WTC11 (cell line): ENCODE data around the gene SMG1. TPM values are rescaled to one million over a fixed set of nuclear protein-coding genes. Genes with fewer than 3 reads are reported as not detected.
"Not testable (repeated sequence)": the region's sequence is repeated elsewhere in the genome, so short reads cannot be mapped to it uniquely, and the experiment has no call there.

Experiments used
- ATAC-seq: fragments of 200-7000 bp; cut with Tn5 transposase; 2 replicates; pipeline ENCODE4 v1.10.0; 2021; ENCODE audit warnings: mild to moderate bottlenecking, moderate library complexity
- CTCF ChIA-PET: fragments of 300-600 bp; sonication (Branson Sonifier 250); formaldehyde crosslinking; loops from one replicate; lab custom pipeline; 2021; ENCODE audit warnings: antibody characterized with exemption; lab: Charles Lee
- POLR2A ChIA-PET: fragments of 350-600 bp; sonication (Branson Sonifier 250); formaldehyde crosslinking; loops from one replicate; lab custom pipeline; 2021; ENCODE audit warnings: antibody characterized with exemption; lab: Charles Lee
- DNase-seq: peaks from one replicate; pipeline ENCODE4 v3.0.0; 2021; ENCODE audit warnings: low spot score
- H3K27ac Mint-ChIP-seq: 2 replicates; pipeline ENCODE4 v1.8.0; 2021; ENCODE audit warnings: mixed read lengths
- H3K27me3 Mint-ChIP-seq: 2 replicates; pipeline ENCODE4 v1.8.0; 2021; ENCODE audit warnings: low read depth, mild to moderate bottlenecking, moderate library complexity, mixed read lengths
- H3K36me3 Mint-ChIP-seq: 2 replicates; pipeline ENCODE4 v1.8.0; 2021; ENCODE audit warnings: mixed read lengths
- H3K4me1 Mint-ChIP-seq: 2 replicates; pipeline ENCODE4 v1.8.0; 2022; ENCODE audit warnings: mixed read lengths
- H3K4me3 Mint-ChIP-seq: 2 replicates; pipeline ENCODE4 v1.8.0; 2021; ENCODE audit warnings: mild to moderate bottlenecking, moderate library complexity, mixed read lengths
- H3K9me3 Mint-ChIP-seq: 2 replicates; pipeline ENCODE4 v1.8.0; 2021; ENCODE audit warnings: mixed read lengths
- total RNA-seq: library from RNA; stranded (reverse); gene quantifications from 3 replicates; pipeline ENCODE4 v1.2.3, GENCODE V29; 2021
- TF ChIP-seq, protein P1 (sequence below): fragments of 200-600 bp; IDR thresholded peaks from 2 replicates; pipeline ENCODE4 v1.8.0; 2022; ENCODE audit warnings: antibody characterized with exemption

Gene SMG1
- total RNA-seq, 1 experiment from 2014 or later, result 72.2 TPM

DNA sequence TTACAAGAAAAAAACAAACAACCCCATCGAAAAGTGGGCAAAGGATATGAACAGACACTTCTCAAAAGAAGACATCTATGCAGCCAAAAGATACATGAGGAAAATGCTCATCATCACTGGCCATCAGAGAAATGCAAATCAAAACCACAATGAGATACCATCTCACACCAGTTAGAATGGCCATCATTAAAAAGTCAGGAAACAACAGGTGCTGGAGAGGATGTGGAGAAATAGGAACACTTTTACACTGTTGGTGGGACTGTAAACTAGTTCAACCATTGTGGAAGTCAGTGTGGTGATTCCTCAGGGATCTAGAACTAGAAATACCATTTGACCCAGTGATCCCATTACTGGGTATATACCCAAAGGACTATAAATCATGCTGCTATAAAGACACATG, 148.5 kb downstream of the SMG1 start:
- H3K27me3 Mint-ChIP-seq, H3K4me1 Mint-ChIP-seq, POLR2A ChIA-PET, H3K27ac Mint-ChIP-seq, H3K4me3 Mint-ChIP-seq, CTCF ChIA-PET, H3K9me3 Mint-ChIP-seq, H3K36me3 Mint-ChIP-seq, DNase-seq, ATAC-seq: not testable (repeated sequence)

DNA sequence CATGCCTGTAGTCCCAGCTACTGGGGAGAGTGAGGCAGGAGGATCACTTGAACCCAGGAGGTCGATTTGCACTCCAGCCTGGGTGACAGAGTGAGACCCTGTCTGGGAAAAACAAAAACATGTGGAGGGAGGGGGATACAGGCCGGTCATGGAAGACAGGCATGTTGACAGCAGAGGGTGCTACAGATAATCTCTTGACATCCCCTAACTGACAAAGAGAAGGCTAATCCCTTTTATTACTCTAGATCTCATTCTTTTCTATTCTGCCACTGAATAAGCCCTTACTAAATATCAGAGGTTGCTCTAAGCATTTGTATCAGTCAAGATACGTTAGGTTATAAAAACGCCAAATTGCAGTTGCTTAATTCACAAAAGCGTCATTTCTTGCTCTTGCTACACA, 149.9 kb downstream of the SMG1 start:
- H3K4me1 Mint-ChIP-seq, H3K4me3 Mint-ChIP-seq, POLR2A ChIA-PET, CTCF ChIA-PET, ATAC-seq, H3K27me3 Mint-ChIP-seq, DNase-seq, H3K36me3 Mint-ChIP-seq, H3K9me3 Mint-ChIP-seq, H3K27ac Mint-ChIP-seq: not testable (repeated sequence)

DNA sequence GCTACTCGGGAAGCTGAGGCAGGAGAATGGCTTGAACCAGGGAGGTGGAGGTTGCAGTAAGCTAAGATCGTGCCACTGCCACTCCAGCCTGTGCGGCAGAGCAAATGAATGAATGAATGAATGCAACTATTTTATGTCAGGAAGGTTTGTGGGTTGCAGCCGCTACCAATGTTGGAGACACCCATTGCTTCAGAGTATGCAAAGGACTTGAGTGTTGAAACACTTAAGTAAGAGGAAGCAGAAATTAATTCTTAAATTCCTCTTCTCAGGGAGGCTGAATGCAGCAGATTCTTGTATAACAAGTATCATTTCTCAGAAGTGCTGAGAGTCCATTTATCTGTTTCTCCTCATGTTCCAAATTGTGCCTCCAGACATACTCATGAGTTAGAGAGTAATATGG, 151.6 kb downstream of the SMG1 start:
- H3K27me3 Mint-ChIP-seq, H3K27ac Mint-ChIP-seq, H3K9me3 Mint-ChIP-seq, DNase-seq, H3K36me3 Mint-ChIP-seq, H3K4me3 Mint-ChIP-seq, ATAC-seq, H3K4me1 Mint-ChIP-seq, POLR2A ChIA-PET, CTCF ChIA-PET: not testable (repeated sequence)

DNA sequence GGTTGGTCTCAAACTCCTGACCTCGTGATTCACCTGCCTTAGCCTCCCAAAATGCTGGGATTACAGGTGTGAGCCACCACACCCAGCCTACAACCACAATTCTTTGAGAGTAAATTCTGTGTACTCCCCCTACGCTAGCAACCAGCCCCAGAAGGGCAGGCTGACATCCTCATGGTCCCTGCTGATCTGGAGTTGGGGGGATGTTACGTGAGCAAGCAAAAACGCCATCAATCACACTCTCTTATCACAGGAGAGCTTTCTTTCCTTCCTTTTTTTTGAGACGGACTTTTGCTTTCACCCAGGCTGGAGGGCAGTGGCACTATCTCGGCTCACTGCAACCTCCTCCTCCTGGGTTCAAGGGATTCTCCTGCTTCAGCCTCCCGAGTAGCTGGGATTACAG, 154.0 kb downstream of the SMG1 start:
- CTCF ChIA-PET, result interaction anchor here (0.6 kb wide), 1 partner anchor 1891 kb away, joined by 3 read pairs; no protein-coding TSS in a partner anchor
- H3K36me3 Mint-ChIP-seq, POLR2A ChIA-PET, H3K4me1 Mint-ChIP-seq, ATAC-seq, H3K27ac Mint-ChIP-seq, DNase-seq, H3K4me3 Mint-ChIP-seq, H3K9me3 Mint-ChIP-seq, H3K27me3 Mint-ChIP-seq: not testable (repeated sequence)

DNA sequence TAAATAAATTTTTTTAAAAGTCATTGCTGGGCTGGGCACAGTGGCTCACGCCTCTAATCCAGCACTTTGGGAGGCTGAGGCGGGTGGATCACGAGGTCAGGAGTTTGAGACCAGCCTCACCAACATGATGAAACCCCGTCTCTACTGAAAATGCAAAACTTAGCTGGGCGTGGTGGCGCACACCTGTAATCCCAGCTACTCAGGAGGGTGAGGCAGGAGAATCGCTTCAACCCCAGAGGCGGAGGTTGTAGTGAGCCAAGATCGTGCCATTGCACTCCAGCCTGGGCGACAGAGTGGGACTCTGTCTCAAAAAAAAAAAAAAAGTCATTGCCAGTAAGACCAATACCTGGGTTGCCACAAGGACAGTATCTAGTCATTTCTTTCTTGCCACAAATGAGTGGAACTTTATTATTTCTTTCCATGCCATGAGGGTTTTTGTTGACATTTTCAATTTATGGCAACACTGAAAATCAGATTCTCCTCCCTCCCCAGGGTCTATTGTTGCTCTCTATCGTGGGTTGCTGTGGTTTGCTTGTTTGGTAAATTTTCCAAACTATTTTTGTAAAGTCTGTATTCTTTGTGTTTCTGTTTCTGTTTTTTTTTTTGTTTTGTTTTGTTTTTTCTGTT, 155.8 kb downstream of the SMG1 start:
- H3K9me3 Mint-ChIP-seq, H3K27me3 Mint-ChIP-seq, CTCF ChIA-PET, POLR2A ChIA-PET, H3K36me3 Mint-ChIP-seq, H3K4me1 Mint-ChIP-seq, H3K4me3 Mint-ChIP-seq, ATAC-seq, H3K27ac Mint-ChIP-seq, DNase-seq: not testable (repeated sequence)

DNA sequence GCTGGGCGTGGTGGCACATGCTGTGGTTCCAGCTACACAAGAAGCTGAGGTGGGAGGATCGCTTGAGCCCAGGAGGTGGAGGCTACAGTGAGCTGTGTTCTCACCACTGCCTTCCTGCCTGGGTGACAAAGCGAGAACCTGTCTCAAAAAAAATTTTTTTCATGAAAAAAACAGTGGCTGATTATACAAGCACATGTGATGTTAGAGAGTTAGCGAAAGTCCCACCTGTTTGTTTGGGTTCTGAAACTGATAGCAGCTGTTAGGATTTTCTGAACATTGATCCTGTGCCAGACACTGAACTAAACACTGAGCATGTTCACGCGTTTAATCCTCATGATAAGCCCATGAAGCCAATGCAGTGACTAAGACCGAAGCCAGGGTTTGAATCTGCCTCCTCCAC, 159.0 kb downstream of the SMG1 start:
- POLR2A ChIA-PET, ATAC-seq, DNase-seq, H3K27ac Mint-ChIP-seq, H3K36me3 Mint-ChIP-seq, H3K4me1 Mint-ChIP-seq, H3K4me3 Mint-ChIP-seq, H3K9me3 Mint-ChIP-seq, H3K27me3 Mint-ChIP-seq, CTCF ChIA-PET: not testable (repeated sequence)

DNA sequence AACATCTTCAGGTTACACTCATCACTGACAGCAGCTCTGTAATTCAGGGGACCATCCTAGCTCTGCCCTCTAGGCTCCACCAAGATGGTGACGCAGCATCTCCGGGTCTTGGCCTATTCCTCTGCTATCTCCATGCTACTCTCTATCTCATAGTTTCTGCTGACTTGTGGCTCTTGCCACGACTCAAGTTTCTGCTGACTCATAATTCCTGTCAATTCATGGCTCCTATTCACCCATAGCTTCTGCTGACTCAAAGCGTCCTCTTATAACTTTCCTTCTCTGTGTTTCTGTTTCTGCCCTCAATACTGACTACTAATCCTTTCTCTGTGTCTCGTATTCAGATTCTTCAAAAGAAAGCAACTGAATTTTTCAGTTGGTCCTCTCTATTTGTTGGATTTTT, 163.5 kb downstream of the SMG1 start:
- CTCF ChIA-PET, H3K4me1 Mint-ChIP-seq, DNase-seq, ATAC-seq, POLR2A ChIA-PET, H3K9me3 Mint-ChIP-seq, H3K27me3 Mint-ChIP-seq, H3K27ac Mint-ChIP-seq, H3K36me3 Mint-ChIP-seq, H3K4me3 Mint-ChIP-seq: not testable (repeated sequence)

DNA sequence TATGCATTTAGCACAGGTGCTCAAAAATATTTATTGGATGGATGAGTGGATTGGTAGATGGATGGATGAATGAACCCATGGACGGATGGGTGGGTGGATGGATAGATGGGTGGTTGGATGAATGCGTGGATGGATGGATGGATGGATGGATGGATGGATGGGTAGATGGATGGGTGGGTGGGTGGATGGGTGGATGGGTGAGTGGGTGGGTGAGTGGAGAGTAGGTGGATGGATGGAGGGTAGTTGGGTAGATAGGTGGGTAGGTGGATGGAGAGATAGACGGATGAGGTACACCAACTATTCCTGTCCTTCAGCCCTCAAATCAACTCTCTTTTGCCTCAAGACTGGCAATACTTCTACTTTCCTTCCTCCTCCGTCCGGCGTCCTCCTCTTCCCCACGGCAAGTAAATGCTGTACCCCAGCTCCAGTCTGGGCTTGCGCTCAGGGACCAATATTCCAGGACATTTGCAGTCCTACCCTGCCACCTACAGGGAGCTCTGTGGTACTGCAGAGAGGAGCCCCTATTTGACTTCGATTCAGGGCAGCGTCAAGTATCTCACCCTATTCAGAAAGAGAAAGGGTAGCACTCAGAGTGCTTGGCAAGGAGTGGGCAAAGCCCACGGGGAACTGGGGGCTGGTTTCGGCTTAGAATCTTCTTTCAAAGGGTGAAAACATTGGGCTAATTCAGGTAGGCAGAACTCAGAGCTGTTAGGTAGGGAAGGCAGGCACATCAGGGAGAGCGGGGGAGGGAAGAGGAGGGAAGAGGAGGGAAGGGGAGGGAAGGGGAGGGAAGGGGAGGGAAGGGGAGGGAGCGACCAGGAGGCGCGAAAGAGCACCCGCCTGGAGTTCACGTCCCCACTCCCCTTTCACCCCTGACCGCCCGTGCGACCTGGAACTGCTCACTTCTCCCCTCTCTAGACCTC, 166.3 kb downstream of the SMG1 start:
- TF ChIP-seq, protein P1, sequence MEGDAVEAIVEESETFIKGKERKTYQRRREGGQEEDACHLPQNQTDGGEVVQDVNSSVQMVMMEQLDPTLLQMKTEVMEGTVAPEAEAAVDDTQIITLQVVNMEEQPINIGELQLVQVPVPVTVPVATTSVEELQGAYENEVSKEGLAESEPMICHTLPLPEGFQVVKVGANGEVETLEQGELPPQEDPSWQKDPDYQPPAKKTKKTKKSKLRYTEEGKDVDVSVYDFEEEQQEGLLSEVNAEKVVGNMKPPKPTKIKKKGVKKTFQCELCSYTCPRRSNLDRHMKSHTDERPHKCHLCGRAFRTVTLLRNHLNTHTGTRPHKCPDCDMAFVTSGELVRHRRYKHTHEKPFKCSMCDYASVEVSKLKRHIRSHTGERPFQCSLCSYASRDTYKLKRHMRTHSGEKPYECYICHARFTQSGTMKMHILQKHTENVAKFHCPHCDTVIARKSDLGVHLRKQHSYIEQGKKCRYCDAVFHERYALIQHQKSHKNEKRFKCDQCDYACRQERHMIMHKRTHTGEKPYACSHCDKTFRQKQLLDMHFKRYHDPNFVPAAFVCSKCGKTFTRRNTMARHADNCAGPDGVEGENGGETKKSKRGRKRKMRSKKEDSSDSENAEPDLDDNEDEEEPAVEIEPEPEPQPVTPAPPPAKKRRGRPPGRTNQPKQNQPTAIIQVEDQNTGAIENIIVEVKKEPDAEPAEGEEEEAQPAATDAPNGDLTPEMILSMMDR, result peak; percentile 72; the same call in 1 of the 2 replicates
- POLR2A ChIA-PET, H3K36me3 Mint-ChIP-seq, CTCF ChIA-PET, H3K9me3 Mint-ChIP-seq, H3K27ac Mint-ChIP-seq, H3K4me1 Mint-ChIP-seq, H3K27me3 Mint-ChIP-seq: not testable (repeated sequence)
- peak overlapping the region; percentile 73 for H3K4me3 Mint-ChIP-seq
- peak; percentile 95 for ATAC-seq
- DNase-seq, result peak; percentile 59

DNA sequence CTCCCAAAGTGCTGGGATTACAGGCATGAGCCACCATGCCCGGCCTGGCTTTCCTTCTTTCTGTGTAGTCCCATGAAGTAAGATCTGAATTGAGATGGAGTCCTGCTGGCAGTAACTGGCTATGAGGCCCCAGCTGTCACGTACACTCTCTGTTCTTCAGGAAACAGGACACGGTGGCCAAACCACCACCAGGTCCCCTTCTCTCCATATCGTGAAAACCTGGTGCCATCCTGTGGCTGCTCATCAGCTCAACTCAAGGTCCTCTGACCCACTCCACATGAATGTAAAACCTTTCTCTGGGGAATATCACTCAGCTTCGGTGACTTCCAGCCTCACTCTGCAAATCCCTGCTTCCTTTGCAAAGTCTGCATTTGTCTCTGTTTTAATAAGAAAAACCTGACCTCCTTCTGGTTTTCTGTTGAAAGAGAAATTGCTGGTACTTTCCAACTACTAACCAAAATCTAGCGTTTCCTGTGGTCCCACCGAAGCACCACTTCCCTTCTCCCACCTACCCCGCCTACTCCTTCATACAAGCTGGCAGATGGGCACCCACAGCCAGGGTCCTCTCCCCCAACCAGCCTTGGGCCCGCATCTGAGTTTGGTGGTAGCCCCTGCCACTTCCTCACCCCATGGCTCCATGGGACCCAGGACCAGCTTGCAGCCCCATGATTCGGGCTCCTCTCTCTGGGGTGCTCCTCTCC, 168.1 kb downstream of the SMG1 start:
- CTCF ChIA-PET, result interaction anchor here (0.6 kb wide), 1 partner anchor 182 kb away, joined by 3 read pairs; no protein-coding TSS in a partner anchor
- DNase-seq, H3K4me3 Mint-ChIP-seq, H3K27ac Mint-ChIP-seq, POLR2A ChIA-PET, H3K36me3 Mint-ChIP-seq, H3K4me1 Mint-ChIP-seq, H3K27me3 Mint-ChIP-seq, H3K9me3 Mint-ChIP-seq: not testable (repeated sequence)
- ATAC-seq, result 0 out of 2 replicates have a peak, but pooled peaks have one; percentile 13

DNA sequence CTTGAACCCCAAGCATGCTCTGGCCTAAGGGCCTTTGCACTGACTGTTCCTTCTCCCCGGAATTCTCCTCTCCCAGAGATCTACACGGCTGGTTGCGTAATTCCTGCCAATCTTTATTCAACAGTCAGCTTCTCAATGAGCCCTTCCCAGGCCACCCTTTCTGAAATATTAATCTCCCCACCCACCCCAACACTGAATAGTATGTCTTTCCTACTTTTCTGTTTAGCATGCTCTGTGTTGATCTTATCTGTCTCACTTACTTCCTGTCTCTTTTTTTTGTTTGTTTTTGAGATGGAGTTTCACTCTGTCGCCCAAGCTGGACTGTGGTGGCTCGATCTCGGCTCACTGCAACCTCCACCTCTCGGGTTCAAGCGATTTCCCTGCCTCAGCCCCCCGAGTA, 169.6 kb downstream of the SMG1 start:
- H3K27ac Mint-ChIP-seq, H3K4me3 Mint-ChIP-seq, POLR2A ChIA-PET, ATAC-seq, H3K4me1 Mint-ChIP-seq, H3K36me3 Mint-ChIP-seq, DNase-seq, H3K27me3 Mint-ChIP-seq, CTCF ChIA-PET, H3K9me3 Mint-ChIP-seq: not testable (repeated sequence)
